Gastrocnemius medialis (tissue), 4 donors: ENCODE measurements around the gene IRX1.

ENCODE experiments used
- POLR2A ChIP-seq, 2 donors: fragments of 450-650 bp; IDR thresholded peaks; one replicate each; pipeline ENCODE4 v1.6.1; 2017; ENCODE audit warnings: antibody characterized with exemption in 2 of 2, mild to moderate bottlenecking in 2 of 2, moderate library complexity in 2 of 2
- TF ChIP-seq, protein P1 (sequence below), 5 experiments: fragments of 450-650 bp in 3 of 5; fragments of 200-600 bp in 2 of 5; sonication (generic) in 2 of 5; IDR thresholded peaks in 4 of 5; conservative IDR thresholded peaks in 1 of 5; 1 replicate in 4 of 5; 2 replicates in 1 of 5; pipeline ENCODE4 v1.5.1; 2016 to 2019; ENCODE audit warnings: antibody characterized with exemption in 5 of 5, mild to moderate bottlenecking in 3 of 5, moderate library complexity in 3 of 5

DNA sequence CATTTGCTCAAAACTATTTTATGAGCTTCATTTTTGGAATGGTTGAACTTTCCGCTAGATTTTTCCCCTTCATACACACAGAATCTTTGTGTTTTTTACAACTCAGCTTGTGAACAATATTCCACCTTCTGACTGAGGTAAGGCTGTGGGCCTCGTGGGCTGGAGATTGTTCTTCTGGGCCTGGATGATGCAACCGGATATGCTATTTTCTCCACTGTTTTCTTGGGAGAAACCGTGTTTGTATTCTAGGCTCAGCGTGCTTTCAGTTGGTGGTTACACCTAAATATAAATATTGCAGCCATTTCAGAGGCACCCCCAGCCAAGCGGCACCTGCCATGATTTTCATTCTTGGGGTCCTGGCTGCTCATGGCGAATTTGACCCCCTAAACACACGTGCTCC lies 55.2 kb downstream of the IRX1 start:
- TF ChIP-seq, protein P1, sequence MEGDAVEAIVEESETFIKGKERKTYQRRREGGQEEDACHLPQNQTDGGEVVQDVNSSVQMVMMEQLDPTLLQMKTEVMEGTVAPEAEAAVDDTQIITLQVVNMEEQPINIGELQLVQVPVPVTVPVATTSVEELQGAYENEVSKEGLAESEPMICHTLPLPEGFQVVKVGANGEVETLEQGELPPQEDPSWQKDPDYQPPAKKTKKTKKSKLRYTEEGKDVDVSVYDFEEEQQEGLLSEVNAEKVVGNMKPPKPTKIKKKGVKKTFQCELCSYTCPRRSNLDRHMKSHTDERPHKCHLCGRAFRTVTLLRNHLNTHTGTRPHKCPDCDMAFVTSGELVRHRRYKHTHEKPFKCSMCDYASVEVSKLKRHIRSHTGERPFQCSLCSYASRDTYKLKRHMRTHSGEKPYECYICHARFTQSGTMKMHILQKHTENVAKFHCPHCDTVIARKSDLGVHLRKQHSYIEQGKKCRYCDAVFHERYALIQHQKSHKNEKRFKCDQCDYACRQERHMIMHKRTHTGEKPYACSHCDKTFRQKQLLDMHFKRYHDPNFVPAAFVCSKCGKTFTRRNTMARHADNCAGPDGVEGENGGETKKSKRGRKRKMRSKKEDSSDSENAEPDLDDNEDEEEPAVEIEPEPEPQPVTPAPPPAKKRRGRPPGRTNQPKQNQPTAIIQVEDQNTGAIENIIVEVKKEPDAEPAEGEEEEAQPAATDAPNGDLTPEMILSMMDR (IDR thresholded peaks at IDR 0.05 in 4 of 5, conservative IDR thresholded peaks at IDR 0.05 in 1 of 5): no peak
- no peak for TF ChIP-seq POLR2A (IDR thresholded peaks at IDR 0.05)
